IMR-90 (cell line): ENCODE measurements around the gene CWF19L2.

Source experiments
- CHD1 ChIP-seq: IDR thresholded peaks from 2 replicates; pipeline ENCODE4 v1.6.1; 2012; ENCODE audit warnings: low read depth, low read length, improper control_type of control experiment
- CTCF ChIP-seq: conservative IDR thresholded peaks from 2 replicates; pipeline ENCODE4 v1.5.1; 2012; ENCODE audit warnings: mild to moderate bottlenecking, low read depth, low read length, improper control_type of control experiment
- RCOR1 ChIP-seq: IDR thresholded peaks from 2 replicates; pipeline ENCODE4 v1.6.1; 2012; ENCODE audit warnings: mild to moderate bottlenecking, low read length, improper control_type of control experiment; ENCODE audit not compliant: insufficient replicate concordance
- USF2 ChIP-seq: fragments of 150-350 bp; IDR thresholded peaks from 2 replicates; pipeline ENCODE4 v1.6.1; 2017; ENCODE audit warnings: mild to moderate bottlenecking, antibody characterized with exemption, low read length, low read depth

- TF ChIP-seq USF2 (no peak), CTCF (no peak), RCOR1 (no peak), CHD1 (no peak)
Measured at GRCh38 chr11:107439586-107440167, 17.9 kb downstream of the CWF19L2 start.
